ENCODE measurements around the gene ATP8A1.

DNA sequence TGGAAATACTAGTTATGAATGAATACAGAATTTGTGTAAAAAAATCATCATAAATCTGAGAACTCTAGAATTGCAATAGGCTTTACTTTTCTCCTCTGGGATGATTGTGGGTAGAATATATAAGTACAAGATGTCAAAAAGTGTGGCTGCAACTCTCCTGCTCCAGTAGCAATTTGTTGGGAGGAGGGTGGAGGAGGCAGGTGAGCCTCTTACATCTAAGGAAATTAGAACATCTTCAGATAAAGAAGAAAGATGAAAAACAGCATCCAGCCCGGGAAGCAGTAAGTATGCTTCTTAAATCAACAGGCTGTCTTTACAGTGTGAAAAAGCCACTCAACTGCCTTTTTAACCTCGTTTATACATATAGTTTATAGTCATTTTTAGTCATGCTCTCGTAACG lies 83.7 kb downstream of the ATP8A1 start:
- TF ChIP-seq MAFK (IDR thresholded peaks at IDR 0.05; ENCODE audit: low read depth, low read length), result no peak
- no peak for TF ChIP-seq CEBPB (IDR thresholded peaks at IDR 0.05; ENCODE audit: low read depth, low read length)

Measured in IMR-90 (cell line).